B cell (primary cell): ENCODE measurements around the gene IL13.

Experiments
- EZH2 ChIP-seq: IDR thresholded peaks from 2 replicates; pipeline ENCODE4 v1.6.1; 2012; ENCODE audit warnings: borderline replicate concordance, low read depth, mild to moderate bottlenecking, moderate library complexity, low read length; ENCODE audit not compliant: insufficient read depth, poor library complexity, severe bottlenecking
- TF ChIP-seq, protein P1 (sequence below): fragments of 200-600 bp; IDR thresholded peaks from one replicate; pipeline ENCODE4 v1.8.0; 2022; ENCODE audit warnings: antibody characterized with exemption, mild to moderate bottlenecking

DNA sequence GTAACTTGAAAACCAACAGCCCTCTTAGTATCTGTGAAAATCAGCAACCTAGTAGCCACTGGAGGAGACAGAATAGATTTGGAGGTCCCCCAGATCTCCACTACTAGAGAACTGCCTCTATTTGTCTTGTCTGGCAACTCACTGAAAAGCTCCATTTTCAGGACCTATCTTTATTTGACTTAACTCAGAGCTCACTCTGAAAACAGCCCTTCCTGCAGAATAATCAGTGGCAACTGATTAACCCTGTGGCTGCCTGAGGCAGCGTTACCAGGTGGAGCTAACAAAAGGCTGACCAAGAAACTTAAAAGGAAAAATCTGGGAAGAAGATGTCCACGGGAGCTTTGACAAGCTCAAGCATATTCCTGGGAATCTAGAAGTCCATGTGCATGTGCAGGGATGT lies 10.5 kb upstream of the IL13 start:
- TF ChIP-seq, protein P1, sequence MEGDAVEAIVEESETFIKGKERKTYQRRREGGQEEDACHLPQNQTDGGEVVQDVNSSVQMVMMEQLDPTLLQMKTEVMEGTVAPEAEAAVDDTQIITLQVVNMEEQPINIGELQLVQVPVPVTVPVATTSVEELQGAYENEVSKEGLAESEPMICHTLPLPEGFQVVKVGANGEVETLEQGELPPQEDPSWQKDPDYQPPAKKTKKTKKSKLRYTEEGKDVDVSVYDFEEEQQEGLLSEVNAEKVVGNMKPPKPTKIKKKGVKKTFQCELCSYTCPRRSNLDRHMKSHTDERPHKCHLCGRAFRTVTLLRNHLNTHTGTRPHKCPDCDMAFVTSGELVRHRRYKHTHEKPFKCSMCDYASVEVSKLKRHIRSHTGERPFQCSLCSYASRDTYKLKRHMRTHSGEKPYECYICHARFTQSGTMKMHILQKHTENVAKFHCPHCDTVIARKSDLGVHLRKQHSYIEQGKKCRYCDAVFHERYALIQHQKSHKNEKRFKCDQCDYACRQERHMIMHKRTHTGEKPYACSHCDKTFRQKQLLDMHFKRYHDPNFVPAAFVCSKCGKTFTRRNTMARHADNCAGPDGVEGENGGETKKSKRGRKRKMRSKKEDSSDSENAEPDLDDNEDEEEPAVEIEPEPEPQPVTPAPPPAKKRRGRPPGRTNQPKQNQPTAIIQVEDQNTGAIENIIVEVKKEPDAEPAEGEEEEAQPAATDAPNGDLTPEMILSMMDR = no peak
- no peak for TF ChIP-seq EZH2
